NOMO-1 treated with DMSO at 0.1 percent for 48 hours (cell line): ENCODE results near the gene CEP72.
"Not testable (repeated sequence)": the region's sequence is repeated elsewhere in the genome, so short reads cannot be mapped to it uniquely, and the experiment has no call there.

ENCODE experiments used
- DNase-seq: peaks from one replicate; lab custom pipeline; 2025; ENCODE audit not compliant: unreplicated experiment; lab: John Stamatoyannopoulos, UW

Gene CEP72

GRCh38 chr5:611731-612486 is at the start of gene CEP72:
Gene CEP72, plus strand, starts transcription at chr5:612340. Its CDS starts 22 bp downstream, at chr5:612362.
- DNase-seq = peak; percentile 94

GRCh38 chr5:565782-566440 is 46.2 kb upstream of the CEP72 start:
- DNase-seq = no peak

- no peak for DNase-seq
These were observed 45.4 kb upstream of the CEP72 start for GRCh38 chr5:566636-567309.

- DNase-seq = no peak
These were observed 44.5 kb upstream of the CEP72 start for GRCh38 chr5:567664-568060.

GRCh38 chr5:568061-568781 is 43.9 kb upstream of the CEP72 start:
- DNase-seq = no peak

- no peak for DNase-seq
These were observed 43.3 kb upstream of the CEP72 start for GRCh38 chr5:568809-569208.

GRCh38 chr5:569358-569867 is 42.7 kb upstream of the CEP72 start:
- DNase-seq = no peak

- no peak for DNase-seq
These were observed 42.2 kb upstream of the CEP72 start for GRCh38 chr5:569868-570361.

GRCh38 chr5:570446-570845 is 41.7 kb upstream of the CEP72 start:
- DNase-seq = no peak

GRCh38 chr5:570886-571285 is 41.3 kb upstream of the CEP72 start:
- DNase-seq = no peak

- no peak for DNase-seq
These were observed 40.3 kb upstream of the CEP72 start for GRCh38 chr5:571791-572190.

GRCh38 chr5:572398-573019 is 39.6 kb upstream of the CEP72 start:
- no peak for DNase-seq

- no peak for DNase-seq
These were observed 38.9 kb upstream of the CEP72 start for GRCh38 chr5:573206-573605.

- no peak for DNase-seq
These were observed 38.2 kb upstream of the CEP72 start for GRCh38 chr5:573976-574375.

- DNase-seq = no peak
These were observed 37.2 kb upstream of the CEP72 start for GRCh38 chr5:574906-575305.

GRCh38 chr5:575636-576035 is 36.5 kb upstream of the CEP72 start:
- no peak for DNase-seq

GRCh38 chr5:577214-577613 is 34.9 kb upstream of the CEP72 start:
- DNase-seq = not testable (repeated sequence)

- DNase-seq = no peak
These were observed 34.3 kb upstream of the CEP72 start for GRCh38 chr5:577800-578199.

- no peak for DNase-seq
These were observed 32.9 kb upstream of the CEP72 start for GRCh38 chr5:579211-579610.

- DNase-seq = no peak
These were observed 32.3 kb upstream of the CEP72 start for GRCh38 chr5:579746-580366.
